Cardiac ventricle fibroblast (primary cell): Measurements from ENCODE around the gene ERLIN1. TPM values are rescaled to one million over a fixed set of nuclear protein-coding genes. Genes with fewer than 3 reads are reported as not detected.

ENCODE experiments used
- total RNA-seq: library from RNA; depleted of rRNA; stranded (reverse); fragments of >200 nt; gene quantifications from 2 replicates; pipeline ENCODE4 v1.2.3, GENCODE V29; 2015

ERLIN1 gene
- total RNA-seq = 38.4 and 47.4 TPM in 2 replicates

GRCh38 chr10:100185364-100186252, at the start of gene ERLIN1:
ERLIN1 (minus strand) TSS chr10:100186029; CDS start chr10:100185626, 403 bp downstream.

Other genes with a start within 250 kb of the ERLIN1 start
- 27.4 and 27.9 TPM in 2 replicates for gene DNMBP, start 176.1 kb downstream of the ERLIN1 start, total RNA-seq
- gene CPN1, start 104.2 kb downstream of the ERLIN1 start, total RNA-seq = not detected in 2 replicates
- 6.6 and 8.3 TPM in 2 replicates for gene CHUK, start 43.6 kb upstream of the ERLIN1 start, total RNA-seq
- gene CWF19L1, start 81.6 kb upstream of the ERLIN1 start, total RNA-seq = 7.2 and 10.6 TPM in 2 replicates
- gene BLOC1S2, start 100.7 kb upstream of the ERLIN1 start, total RNA-seq = 20.7 and 33.1 TPM in 2 replicates
- gene PKD2L1, start 144.2 kb upstream of the ERLIN1 start, total RNA-seq = not detected in 2 replicates
- 89.5 and 91.8 TPM in 2 replicates for gene SCD, start 161.2 kb upstream of the ERLIN1 start, total RNA-seq